GM12874 (cell line): ENCODE measurements around the gene EEF1AKMT1.

ENCODE experiments used
- CTCF ChIP-seq: IDR thresholded peaks from 2 replicates; pipeline ENCODE4 v1.5.1; 2011; ENCODE audit warnings: low read depth, mild to moderate bottlenecking, control low read depth, low read length, moderate library complexity; ENCODE audit not compliant: insufficient read depth

EEF1AKMT1 gene

DNA sequence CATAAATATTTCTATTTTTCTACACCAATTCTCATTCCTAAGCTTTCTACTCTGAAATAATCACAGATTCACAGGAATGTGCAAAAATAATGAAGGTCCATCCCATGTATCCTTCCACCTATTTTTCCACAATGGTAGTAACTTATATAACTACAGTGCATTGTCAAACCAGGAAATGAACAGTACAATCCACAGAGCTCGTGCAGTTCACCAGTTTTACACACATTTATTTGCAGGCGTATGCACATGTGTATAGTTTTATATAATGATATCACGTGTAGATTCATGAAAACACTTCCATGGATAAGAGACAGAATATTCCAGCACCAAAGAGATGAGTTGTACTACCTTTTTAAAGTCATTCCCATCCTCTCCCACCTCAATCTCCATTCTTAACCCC is 12.9 kb downstream of the EEF1AKMT1 start:
- no peak for TF ChIP-seq CTCF

- no peak for TF ChIP-seq CTCF
Observed at GRCh38 chr13:20754009-20754408, 19.8 kb downstream of the EEF1AKMT1 start.

DNA sequence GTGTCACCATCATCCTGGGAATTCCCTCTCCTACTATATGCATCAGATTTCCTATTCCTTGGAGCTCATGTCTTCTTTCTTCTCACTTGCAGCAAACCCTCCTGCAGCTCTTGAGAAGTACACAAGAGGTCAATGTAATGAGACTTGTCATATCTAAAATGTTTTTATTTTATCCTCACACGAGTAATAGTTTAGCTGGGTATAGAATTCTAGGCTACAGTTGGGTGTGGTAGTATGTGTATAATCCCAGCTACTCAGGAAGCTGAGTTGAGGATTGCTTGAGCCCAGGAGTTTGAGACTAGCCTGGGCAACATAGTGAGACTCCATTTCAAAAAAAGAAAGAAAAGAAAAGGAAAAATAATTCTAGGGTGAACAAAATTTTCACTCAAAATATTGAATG is 24.4 kb downstream of the EEF1AKMT1 start:
- no peak for TF ChIP-seq CTCF

DNA sequence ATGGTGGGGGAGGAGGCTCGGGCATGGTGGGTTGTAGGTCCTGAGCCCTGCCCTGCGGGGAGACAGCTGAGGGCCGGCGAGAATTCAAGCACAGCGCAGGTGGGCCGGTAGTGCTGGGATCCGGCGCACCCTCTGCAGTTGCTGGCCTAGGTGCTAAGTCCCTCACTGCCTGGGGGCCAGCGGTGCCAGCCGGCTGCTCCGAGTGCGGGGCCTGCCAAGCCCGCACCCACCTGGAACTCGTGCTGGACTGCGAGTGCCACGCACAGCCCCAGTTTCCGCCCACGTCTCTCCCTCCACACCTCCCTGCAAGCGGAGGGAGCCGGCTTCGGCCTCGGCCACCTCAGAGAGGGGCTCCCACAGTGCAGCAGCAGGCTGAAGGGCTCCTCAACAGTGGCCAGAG is 33.7 kb downstream of the EEF1AKMT1 start:
- TF ChIP-seq CTCF, result no peak

DNA sequence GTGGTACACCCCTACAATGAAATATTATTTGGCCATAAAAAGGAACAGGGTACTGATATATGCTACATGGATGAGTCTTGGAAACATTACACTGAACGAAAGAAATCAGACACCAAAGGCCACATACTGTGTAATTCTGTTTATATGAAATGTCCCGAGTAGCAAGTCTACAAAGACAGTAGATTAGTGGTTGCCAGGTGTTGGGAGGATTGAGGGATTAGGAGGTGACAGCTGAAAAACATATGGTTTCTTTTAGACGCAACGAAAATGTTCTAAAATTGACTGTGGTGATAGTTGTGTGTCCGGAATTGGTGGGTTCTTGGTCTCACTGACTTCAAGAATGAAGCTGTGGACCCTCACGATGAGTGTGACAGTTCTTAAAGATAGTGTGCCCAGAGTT is 35.1 kb downstream of the EEF1AKMT1 start:
- TF ChIP-seq CTCF, result no peak

DNA sequence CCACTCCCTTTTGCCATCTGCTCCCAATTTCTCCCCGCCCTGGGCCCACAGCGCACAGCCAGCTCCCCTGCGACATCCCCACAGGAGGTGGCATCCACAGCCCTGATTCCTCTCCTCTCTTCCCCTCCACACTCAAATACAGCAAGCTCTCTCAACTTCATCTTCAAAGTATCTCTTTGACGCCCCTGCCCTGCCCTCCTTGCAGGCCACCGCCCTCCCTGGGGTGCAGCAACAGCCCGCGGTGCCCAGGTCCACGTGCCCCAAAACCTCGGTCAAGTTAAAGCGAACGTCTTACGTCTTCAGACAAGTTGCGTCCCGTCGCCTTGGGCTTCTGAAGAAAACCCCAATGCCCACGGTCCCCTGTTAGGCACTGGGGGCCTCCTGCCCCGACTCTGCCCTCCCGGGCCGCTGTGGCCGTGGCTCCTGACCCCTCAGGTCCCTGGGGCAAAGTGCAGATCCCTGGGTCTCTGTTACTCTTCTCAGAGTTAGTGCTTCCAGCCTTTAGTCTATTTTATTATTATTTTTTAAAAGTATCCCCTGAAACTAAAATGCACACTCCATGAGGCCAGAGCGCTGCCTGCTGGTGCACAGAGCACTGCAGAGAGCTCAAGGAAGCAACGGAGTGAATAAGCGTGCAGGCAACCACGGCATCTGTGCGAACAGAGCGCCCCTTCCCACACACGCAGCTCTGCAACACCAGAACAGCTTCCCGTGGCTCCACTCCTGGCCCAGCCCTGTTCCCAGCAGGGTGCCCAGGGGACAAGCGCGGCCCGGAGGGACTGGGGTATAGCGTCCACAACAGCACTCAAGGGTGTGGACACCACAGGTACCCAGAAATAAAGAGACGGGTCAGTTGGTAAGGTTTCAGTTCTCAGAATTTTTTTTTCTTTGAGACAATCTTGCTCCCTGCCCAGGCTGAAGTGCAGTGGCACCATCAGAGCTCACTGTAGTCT is 43.9 kb downstream of the EEF1AKMT1 start:
- TF ChIP-seq CTCF, result no peak

DNA sequence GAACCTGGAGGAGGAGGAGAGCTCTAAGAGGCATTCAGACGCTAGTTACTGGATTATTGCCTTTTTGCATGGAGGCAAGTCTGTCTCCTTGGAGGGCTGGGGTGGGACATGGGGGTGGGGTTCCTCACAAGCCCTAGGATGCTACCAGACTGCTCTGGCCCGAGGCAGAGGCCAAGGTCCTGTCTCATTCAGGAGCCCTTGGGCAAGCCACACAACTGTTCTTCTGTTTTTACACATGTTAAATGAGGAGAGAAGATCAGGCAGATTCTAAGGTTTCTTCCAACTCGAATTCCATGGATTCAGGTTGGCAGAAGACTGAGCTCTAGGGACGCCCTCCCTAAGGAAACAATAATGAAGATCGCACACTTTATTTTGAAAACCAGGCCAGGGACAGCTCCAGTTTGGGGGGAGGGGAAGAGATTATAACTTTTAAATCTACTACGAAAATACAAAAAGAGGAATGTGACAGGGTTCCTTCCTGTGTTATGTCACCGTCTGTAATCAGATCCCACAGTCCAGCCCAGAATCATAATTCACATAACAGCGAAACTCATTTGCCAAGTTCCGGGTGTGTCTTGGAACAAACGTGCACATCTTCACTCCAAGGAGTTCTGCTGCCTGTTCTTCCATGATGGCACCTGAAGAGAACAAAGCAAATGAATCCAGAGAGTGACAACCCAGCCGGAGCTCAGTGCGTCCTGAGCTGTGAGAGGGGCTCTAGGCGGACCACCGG is 45.0 kb downstream of the EEF1AKMT1 start:
- TF ChIP-seq CTCF, result no peak
